Measurements from ENCODE around the gene ARL8B. TPM values are rescaled to one million over a fixed set of nuclear protein-coding genes. Genes with fewer than 3 reads are reported as not detected.
A peak's percentile ranks its signal among the peaks of the same experiment; 100 is the strongest.

ARL8B gene
- total RNA-seq, 1 experiment from 2014 or later = 54.0 TPM

DNA sequence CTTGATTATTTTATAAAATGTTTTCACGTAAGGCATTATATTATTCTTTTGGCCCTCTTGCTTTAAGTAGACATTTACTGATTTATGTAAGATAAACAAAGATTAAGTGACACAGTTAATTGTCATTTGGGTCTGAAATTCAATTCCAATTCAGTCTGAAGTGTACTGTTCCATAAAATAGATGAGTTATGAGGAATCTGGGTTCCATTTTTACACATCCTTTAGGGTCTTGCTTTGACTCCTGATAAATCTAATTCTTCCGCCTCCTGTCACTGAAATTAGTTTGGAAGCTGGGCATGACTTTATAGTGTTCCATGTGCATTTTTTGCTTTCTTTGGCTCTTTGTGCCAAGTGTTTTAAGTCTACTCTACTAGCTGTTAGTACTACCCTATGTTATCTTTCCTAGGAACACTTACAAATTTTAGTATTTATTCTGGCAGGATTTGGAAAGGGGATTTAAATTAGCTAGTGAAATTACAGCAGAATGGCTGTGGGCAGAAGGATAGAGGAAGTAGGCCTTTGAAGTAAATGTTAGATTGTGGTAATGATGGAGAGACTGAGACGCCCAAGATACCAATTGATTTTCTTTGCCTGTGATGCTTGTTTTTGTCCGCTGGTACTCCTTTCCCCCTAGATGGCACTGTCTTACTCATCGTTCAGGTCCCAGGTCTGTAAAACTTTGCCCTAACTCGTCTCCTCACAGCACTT, 14.3 kb downstream of the ARL8B start:
- no peaks in the 10 kb centered on the region for H3K27me3 ChIP-seq (replicated peaks; ENCODE audit: insufficient read depth, low read depth, low read length, poor library complexity)
- no TSS peak for BruUV-seq (replicated peaks)
- intact Hi-C loops (cut with micrococcal nuclease; ENCODE audit: unreplicated experiment) = loop anchor here (10.0 kb wide), 1 partner anchor 168 kb away; no protein-coding TSS in a partner anchor
- no peak overlapping the region for H3K4me3 ChIP-seq (ENCODE audit: low read depth, low read length, poor library complexity, severe bottlenecking)
- peaks cover 7% of the 10 kb centered on the region for H3K4me1 ChIP-seq (ENCODE audit: insufficient read depth, low read length, poor library complexity, severe bottlenecking)
- DNase-seq (ENCODE audit: low spot score) = peak; percentile 53
- no peak for TF ChIP-seq EZH2 (IDR thresholded peaks at IDR 0.05; ENCODE audit: borderline replicate concordance, low read depth, low read length, poor library complexity, severe bottlenecking)
- TF ChIP-seq, protein P1, sequence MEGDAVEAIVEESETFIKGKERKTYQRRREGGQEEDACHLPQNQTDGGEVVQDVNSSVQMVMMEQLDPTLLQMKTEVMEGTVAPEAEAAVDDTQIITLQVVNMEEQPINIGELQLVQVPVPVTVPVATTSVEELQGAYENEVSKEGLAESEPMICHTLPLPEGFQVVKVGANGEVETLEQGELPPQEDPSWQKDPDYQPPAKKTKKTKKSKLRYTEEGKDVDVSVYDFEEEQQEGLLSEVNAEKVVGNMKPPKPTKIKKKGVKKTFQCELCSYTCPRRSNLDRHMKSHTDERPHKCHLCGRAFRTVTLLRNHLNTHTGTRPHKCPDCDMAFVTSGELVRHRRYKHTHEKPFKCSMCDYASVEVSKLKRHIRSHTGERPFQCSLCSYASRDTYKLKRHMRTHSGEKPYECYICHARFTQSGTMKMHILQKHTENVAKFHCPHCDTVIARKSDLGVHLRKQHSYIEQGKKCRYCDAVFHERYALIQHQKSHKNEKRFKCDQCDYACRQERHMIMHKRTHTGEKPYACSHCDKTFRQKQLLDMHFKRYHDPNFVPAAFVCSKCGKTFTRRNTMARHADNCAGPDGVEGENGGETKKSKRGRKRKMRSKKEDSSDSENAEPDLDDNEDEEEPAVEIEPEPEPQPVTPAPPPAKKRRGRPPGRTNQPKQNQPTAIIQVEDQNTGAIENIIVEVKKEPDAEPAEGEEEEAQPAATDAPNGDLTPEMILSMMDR (conservative IDR thresholded peaks at IDR 0.05; ENCODE audit: low read depth, low read length) = peak; percentile 63
- no peak overlapping the region for H3K27ac ChIP-seq (ENCODE audit: low read depth, low read length, poor library complexity, severe bottlenecking)
- H3K9me3 ChIP-seq (ENCODE audit: low read depth, low read length, poor library complexity, severe bottlenecking) = no peaks in the 10 kb centered on the region
- ChIA-PET CTCF (no interaction called here), POLR2A (ENCODE audit: low non-redundant PET) (no interaction called here)
- no peaks in the 10 kb centered on the region for H3K36me3 ChIP-seq (ENCODE audit: insufficient read depth, low read length, poor library complexity, severe bottlenecking)

DNA sequence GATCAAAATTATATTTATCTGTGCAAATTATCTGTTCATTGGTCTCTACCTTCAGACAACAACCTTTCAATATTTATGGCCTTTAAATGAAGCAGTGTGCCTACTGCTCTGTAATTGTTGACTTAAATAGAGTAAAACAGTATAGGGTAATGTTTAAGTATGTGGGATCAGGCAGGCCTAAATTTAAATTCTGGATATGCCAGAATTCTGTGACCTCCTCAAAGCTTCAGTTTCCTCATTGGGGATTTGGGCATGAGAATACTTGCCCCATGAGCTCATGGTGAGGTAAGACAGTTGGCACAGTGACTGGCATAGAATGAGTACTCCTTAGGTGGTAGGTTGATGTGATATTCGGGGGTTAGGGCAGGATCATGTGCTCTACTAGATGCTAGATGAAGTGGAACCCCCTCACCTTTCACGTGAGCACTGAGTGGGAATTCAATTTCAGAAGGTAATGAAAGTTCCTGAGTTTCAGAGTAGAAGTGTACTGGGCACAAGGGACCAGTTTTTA, 14.9 kb downstream of the ARL8B start:
- Histone ChIP-seq H3K27ac (ENCODE audit: low read depth, low read length, poor library complexity, severe bottlenecking) (no peak overlapping the region), H3K4me1 (ENCODE audit: insufficient read depth, low read length, poor library complexity, severe bottlenecking) (peaks cover 7% of the 10 kb centered on the region), H3K27me3 (replicated peaks; ENCODE audit: insufficient read depth, low read depth, low read length, poor library complexity) (no peaks in the 10 kb centered on the region), H3K4me3 (ENCODE audit: low read depth, low read length, poor library complexity, severe bottlenecking) (no peak overlapping the region), H3K36me3 (ENCODE audit: insufficient read depth, low read length, poor library complexity, severe bottlenecking) (no peaks in the 10 kb centered on the region), H3K9me3 (ENCODE audit: low read depth, low read length, poor library complexity, severe bottlenecking) (no peaks in the 10 kb centered on the region)
- DNase-seq (ENCODE audit: low spot score) = no peak
- no peak for TF ChIP-seq EZH2 (IDR thresholded peaks at IDR 0.05; ENCODE audit: borderline replicate concordance, low read depth, low read length, poor library complexity, severe bottlenecking)
- TF ChIP-seq, protein P1 (conservative IDR thresholded peaks at IDR 0.05; ENCODE audit: low read depth, low read length) = no peak
- no TSS peak for BruUV-seq (replicated peaks)
- ChIA-PET CTCF (no interaction called here), POLR2A (ENCODE audit: low non-redundant PET) (no interaction called here)
- intact Hi-C loops (cut with micrococcal nuclease; ENCODE audit: unreplicated experiment) = loop anchor here (10.0 kb wide), 1 partner anchor 168 kb away; no protein-coding TSS in a partner anchor

DNA sequence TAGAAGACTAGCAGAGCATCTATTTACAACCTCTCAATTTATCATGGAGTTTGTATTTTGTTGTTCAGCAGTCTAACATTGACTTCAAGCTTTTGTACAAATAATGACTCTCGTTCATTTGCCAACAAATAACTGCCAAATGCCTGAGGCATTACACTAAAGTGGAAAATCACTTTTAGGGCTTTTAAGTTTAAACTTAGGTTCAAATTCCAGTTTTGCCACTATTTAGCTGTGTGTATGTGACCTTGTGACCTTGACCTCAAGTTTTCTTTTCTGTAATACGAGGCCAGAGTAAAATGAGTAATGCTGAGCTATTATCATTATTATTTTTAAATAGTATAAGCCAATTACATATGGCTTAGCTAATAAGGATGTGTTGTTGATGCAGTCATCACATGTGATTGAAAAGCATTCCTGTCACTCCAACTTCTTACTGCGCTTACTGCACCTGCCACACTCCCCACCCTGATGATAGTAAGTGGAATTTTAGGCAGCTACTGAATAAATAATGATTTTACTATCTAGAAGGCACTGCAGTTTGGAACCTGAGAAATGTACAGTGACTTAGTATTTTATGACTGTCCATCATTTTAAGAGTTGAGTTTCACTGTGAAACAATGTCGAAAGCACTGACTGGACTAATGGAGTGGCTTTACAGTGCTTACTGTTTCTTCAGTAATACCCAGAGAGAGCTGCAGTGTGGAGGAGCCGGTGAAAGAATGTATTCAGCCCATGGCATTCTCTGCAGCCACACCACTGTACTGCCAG, 16.3 kb downstream of the ARL8B start:
- intact Hi-C loops (cut with micrococcal nuclease; ENCODE audit: unreplicated experiment) = loop anchor here (10.0 kb wide), 1 partner anchor 166 kb away; no protein-coding TSS in a partner anchor
- no peaks in the 10 kb centered on the region for H3K36me3 ChIP-seq (ENCODE audit: insufficient read depth, low read length, poor library complexity, severe bottlenecking)
- ChIA-PET CTCF (no interaction called here), POLR2A (ENCODE audit: low non-redundant PET) (interaction anchor here (0.6 kb wide), 1 partner anchor 22 kb away, joined by 3 read pairs; no protein-coding TSS in a partner anchor)
- H3K4me3 ChIP-seq (ENCODE audit: low read depth, low read length, poor library complexity, severe bottlenecking) = no peak overlapping the region
- H3K4me1 ChIP-seq (ENCODE audit: insufficient read depth, low read length, poor library complexity, severe bottlenecking) = peaks cover 7% of the 10 kb centered on the region
- no peak for DNase-seq (ENCODE audit: low spot score)
- H3K27me3 ChIP-seq (replicated peaks; ENCODE audit: insufficient read depth, low read depth, low read length, poor library complexity) = no peaks in the 10 kb centered on the region
- H3K9me3 ChIP-seq (ENCODE audit: low read depth, low read length, poor library complexity, severe bottlenecking) = no peaks in the 10 kb centered on the region
- BruUV-seq (replicated peaks) = no TSS peak
- no peak overlapping the region for H3K27ac ChIP-seq (ENCODE audit: low read depth, low read length, poor library complexity, severe bottlenecking)
- TF ChIP-seq EZH2 (IDR thresholded peaks at IDR 0.05; ENCODE audit: borderline replicate concordance, low read depth, low read length, poor library complexity, severe bottlenecking) = no peak
- TF ChIP-seq, protein P1 (conservative IDR thresholded peaks at IDR 0.05; ENCODE audit: low read depth, low read length) = no peak
